Smooth muscle cell (in vitro differentiated cells): ENCODE measurements around the gene CCDC102A. TPM values are rescaled to one million over a fixed set of nuclear protein-coding genes. Genes with fewer than 3 reads are reported as not detected.

Source experiments
- DNase-seq: peaks from one replicate; lab custom pipeline; 2025; ENCODE audit not compliant: unreplicated experiment; lab: John Stamatoyannopoulos, UW
- H2AFZ ChIP-seq: fragments of 200-600 bp; sonication (generic); 2 replicates; pipeline ENCODE4 v1.6.0; 2016; ENCODE audit warnings: antibody characterized with exemption, low read depth, mild to moderate bottlenecking
- H3F3A ChIP-seq: fragments of 200-600 bp; sonication (generic); 2 replicates; pipeline ENCODE4 v1.6.0; 2017; ENCODE audit warnings: antibody characterized with exemption, low read depth
- H3K27ac ChIP-seq: fragments of 200-600 bp; sonication (generic); 2 replicates; pipeline ENCODE4 v1.5.1; 2016; ENCODE audit warnings: low read depth, mild to moderate bottlenecking
- H3K27me3 ChIP-seq: fragments of 200-600 bp; sonication (generic); 2 replicates; pipeline ENCODE4 v1.6.1; 2016; ENCODE audit warnings: low read depth, mild to moderate bottlenecking
- H3K36me3 ChIP-seq: fragments of 200-600 bp; sonication (generic); 2 replicates; pipeline ENCODE4 v1.5.1; 2016; ENCODE audit warnings: low read depth
- H3K4me1 ChIP-seq: fragments of 200-600 bp; sonication (generic); 2 replicates; pipeline ENCODE4 v1.5.1; 2016; ENCODE audit warnings: low read depth
- H3K4me2 ChIP-seq: fragments of 200-600 bp; sonication (generic); 2 replicates; pipeline ENCODE4 v1.6.0; 2016; ENCODE audit warnings: mild to moderate bottlenecking
- H3K4me3 ChIP-seq: fragments of 200-600 bp; sonication (generic); 2 replicates; pipeline ENCODE4 v1.5.1; 2016; ENCODE audit warnings: mild to moderate bottlenecking
- H3K79me2 ChIP-seq: fragments of 200-600 bp; sonication (generic); 2 replicates; pipeline ENCODE4 v1.6.0; 2016; ENCODE audit warnings: low read depth, mild to moderate bottlenecking
- H3K9ac ChIP-seq: fragments of 200-600 bp; sonication (generic); 2 replicates; pipeline ENCODE4 v1.6.0; 2016; ENCODE audit warnings: low read depth
- H3K9me3 ChIP-seq: fragments of 200-600 bp; sonication (generic); replicated peaks from 2 replicates; pipeline ENCODE4 v1.5.1; 2016; ENCODE audit warnings: low read depth
- H4K20me1 ChIP-seq: fragments of 200-600 bp; sonication (generic); 2 replicates; pipeline ENCODE4 v1.6.0; 2016; ENCODE audit warnings: low read depth
- CTCF ChIP-seq: fragments of 200-600 bp; sonication (generic); IDR thresholded peaks from 2 replicates; pipeline ENCODE4 v1.5.1; 2017; ENCODE audit warnings: borderline replicate concordance, mild to moderate bottlenecking, antibody characterized with exemption; ENCODE audit not compliant: insufficient read depth, poor library complexity, severe bottlenecking
- WGBS: methylation state at CpG from one replicate; pipeline ENCODE4 v1.1.7; 2016; ENCODE audit warnings: low lambda C conversion rate; 5-methylcytosine and 5-hydroxymethylcytosine counted together
- polyA plus RNA-seq: library from polyadenylated mRNA; unstranded; fragments of >200 nt; fragmentation: Nextera tagmentation; extraction: Ambion mirVana; gene quantifications from 2 replicates; pipeline ENCODE4 v1.2.1, GENCODE V29; 2016
- total RNA-seq: library from RNA; depleted of rRNA; stranded (reverse); fragments of >200 nt; gene quantifications from 2 replicates; pipeline ENCODE4 v1.2.3, GENCODE V29; 2014

The CCDC102A gene
- total and polyA plus RNA-seq, 2 experiments from 2014 or later: 10.8 to 25.3 TPM

GRCh38 chr16:57578521-57579360 lies 42.4 kb upstream of the CCDC102A start:
- Histone ChIP-seq H3K36me3 (no peaks in the 10 kb centered on the region), H2AFZ (no peak overlapping the region), H3K27me3 (no peaks in the 10 kb centered on the region), H3K79me2 (no peaks in the 10 kb centered on the region), H3K9me3 (no peaks in the 10 kb centered on the region), H4K20me1 (no peaks in the 10 kb centered on the region), H3K4me3 (no peak overlapping the region), H3K4me2 (no peak overlapping the region), H3K4me1 (no peaks in the 10 kb centered on the region), H3F3A (no peaks in the 10 kb centered on the region), H3K9ac (no peak overlapping the region), H3K27ac (no peak overlapping the region)
- no peak for TF ChIP-seq CTCF
- 84% methylated on average over 14 of the region's 14 CpGs for WGBS
- no peak for DNase-seq

- WGBS: 41% methylated on average over 4 of the region's 4 CpGs
- Histone ChIP-seq H3K4me1 (no peaks in the 10 kb centered on the region), H3K9ac (no peak overlapping the region), H3K79me2 (no peaks in the 10 kb centered on the region), H3K36me3 (no peaks in the 10 kb centered on the region), H2AFZ (peak overlapping the region; percentile 54), H4K20me1 (no peaks in the 10 kb centered on the region), H3K4me2 (no peak overlapping the region), H3K9me3 (no peaks in the 10 kb centered on the region), H3K4me3 (no peak overlapping the region), H3K27ac (no peak overlapping the region), H3F3A (no peaks in the 10 kb centered on the region), H3K27me3 (no peaks in the 10 kb centered on the region)
- no peak for DNase-seq
- TF ChIP-seq CTCF: no peak
Observed at GRCh38 chr16:57577691-57578224, 41.4 kb upstream of the CCDC102A start.

GRCh38 chr16:57577214-57577613 lies 40.8 kb upstream of the CCDC102A start:
- WGBS: 77% methylated on average over 6 of the region's 6 CpGs
- H3K4me3 ChIP-seq: no peak overlapping the region
- no peak overlapping the region for H3K9ac ChIP-seq
- H3K36me3 ChIP-seq: no peaks in the 10 kb centered on the region
- peak overlapping the region; percentile 54 for H2AFZ ChIP-seq
- H3K4me1 ChIP-seq: no peaks in the 10 kb centered on the region
- H3K27ac ChIP-seq: no peak overlapping the region
- H3K79me2 ChIP-seq: no peaks in the 10 kb centered on the region
- no peaks in the 10 kb centered on the region for H3F3A ChIP-seq
- H4K20me1 ChIP-seq: no peaks in the 10 kb centered on the region
- H3K4me2 ChIP-seq: no peak overlapping the region
- no peak for TF ChIP-seq CTCF
- no peaks in the 10 kb centered on the region for H3K27me3 ChIP-seq
- DNase-seq: no peak
- H3K9me3 ChIP-seq: no peaks in the 10 kb centered on the region
